GM19239 (cell line): ENCODE results near the gene CACFD1.

Experiments
- DNase-seq: peaks from one replicate; pipeline ENCODE4 v3.0.0; 2011; ENCODE audit warnings: low spot score; ENCODE audit not compliant: insufficient read length
- FAIRE-seq: peaks from 2 replicates; lab custom pipeline; 2011; peaks lifted over from hg19 to GRCh38; lab: Jason Lieb, UNC

Gene CACFD1

GRCh38 chr9:133494636-133495326 lies 35.0 kb downstream of the CACFD1 start:
- FAIRE-seq (no peak), DNase-seq (no peak)

GRCh38 chr9:133495327-133496293 lies 35.8 kb downstream of the CACFD1 start:
- no peak for FAIRE-seq

GRCh38 chr9:133496861-133497842 lies 37.4 kb downstream of the CACFD1 start:
- FAIRE-seq, result no peak

More at GRCh38 chr9:133495327-133496293, 35.8 kb downstream of the CACFD1 start:
- no peak for DNase-seq

GRCh38 chr9:133499132-133499891 lies 39.5 kb downstream of the CACFD1 start:
- FAIRE-seq (no peak), DNase-seq (no peak)

More at GRCh38 chr9:133496861-133497842, 37.4 kb downstream of the CACFD1 start:
- no peak for DNase-seq

GRCh38 chr9:133499892-133500270 lies 40.1 kb downstream of the CACFD1 start:
- DNase-seq, result no peak
- FAIRE-seq, result no peak

GRCh38 chr9:133502112-133502511 lies 42.3 kb downstream of the CACFD1 start:
- DNase-seq (no peak), FAIRE-seq (no peak)

- FAIRE-seq (no peak), DNase-seq (no peak)
Observed at GRCh38 chr9:133505186-133505830, 45.5 kb downstream of the CACFD1 start.

GRCh38 chr9:133505901-133506652 lies 46.3 kb downstream of the CACFD1 start:
- DNase-seq (no peak), FAIRE-seq (no peak)

- no peak for DNase-seq
- no peak for FAIRE-seq
Observed at GRCh38 chr9:133506653-133507038, 46.9 kb downstream of the CACFD1 start.

- no peak for FAIRE-seq
Observed at GRCh38 chr9:133507246-133507965, 47.6 kb downstream of the CACFD1 start.

GRCh38 chr9:133508046-133508445 lies 48.3 kb downstream of the CACFD1 start:
- FAIRE-seq, result no peak
- no peak for DNase-seq

More at GRCh38 chr9:133507246-133507965, 47.6 kb downstream of the CACFD1 start:
- DNase-seq, result no peak

- FAIRE-seq, result no peak
- DNase-seq, result no peak
Observed at GRCh38 chr9:133509179-133510083, 49.7 kb downstream of the CACFD1 start.

- FAIRE-seq (no peak), DNase-seq (no peak)
Observed at GRCh38 chr9:133510926-133511505, 51.2 kb downstream of the CACFD1 start.

GRCh38 chr9:133511607-133512006 lies 51.8 kb downstream of the CACFD1 start:
- FAIRE-seq, result no peak
- DNase-seq, result no peak

- FAIRE-seq (no peak), DNase-seq (no peak)
Observed at GRCh38 chr9:133512253-133513213, 52.8 kb downstream of the CACFD1 start.
